ES-I3 (cell line): ENCODE results near the gene NHLRC3.
"Not testable (repeated sequence)": the region's sequence is repeated elsewhere in the genome, so short reads cannot be mapped to it uniquely, and the experiment has no call there.

Experiments
- H3K36me3 ChIP-seq: 2 replicates; pipeline ENCODE4 v1.6.1; 2013; ENCODE audit warnings: mild to moderate bottlenecking, low read length, control low read depth, moderate library complexity; ENCODE audit not compliant: insufficient read depth
- H3K4me1 ChIP-seq: 2 replicates; pipeline ENCODE4 v1.6.1; 2013; ENCODE audit warnings: mild to moderate bottlenecking, control low read depth, low read length; ENCODE audit not compliant: insufficient read depth
- H3K9ac ChIP-seq: 2 replicates; pipeline ENCODE4 v1.6.1; 2013; ENCODE audit warnings: low read depth, mild to moderate bottlenecking, low read length, moderate library complexity
- H3K9me3 ChIP-seq: 2 replicates; pipeline ENCODE4 v1.6.1; 2013; ENCODE audit warnings: mild to moderate bottlenecking, low read length, moderate library complexity; ENCODE audit not compliant: control insufficient read depth, insufficient read depth

Gene NHLRC3

DNA sequence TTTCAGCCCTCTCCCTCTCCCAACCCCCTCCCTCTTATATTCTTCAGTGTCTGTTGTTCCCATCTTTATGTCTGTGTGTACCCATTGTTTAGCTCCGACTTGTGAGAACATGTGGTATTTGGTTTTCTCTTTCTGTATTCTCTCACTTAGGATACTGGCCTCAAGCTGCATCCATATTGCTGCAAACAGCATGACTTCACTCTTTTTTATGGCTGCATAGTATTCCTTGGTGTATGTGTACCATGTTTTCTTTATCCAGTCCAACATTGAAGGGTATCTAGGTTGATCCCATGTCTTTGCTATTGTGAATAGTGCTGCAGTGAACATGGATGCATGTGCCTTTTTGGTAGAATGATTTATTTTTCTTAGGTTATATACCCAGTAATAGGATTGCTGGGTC is 17.8 kb downstream of the NHLRC3 start:
- Histone ChIP-seq H3K9me3 (no peaks in the 10 kb centered on the region), H3K9ac (no peak overlapping the region), H3K4me1 (no peaks in the 10 kb centered on the region), H3K36me3 (no peaks in the 10 kb centered on the region)

DNA sequence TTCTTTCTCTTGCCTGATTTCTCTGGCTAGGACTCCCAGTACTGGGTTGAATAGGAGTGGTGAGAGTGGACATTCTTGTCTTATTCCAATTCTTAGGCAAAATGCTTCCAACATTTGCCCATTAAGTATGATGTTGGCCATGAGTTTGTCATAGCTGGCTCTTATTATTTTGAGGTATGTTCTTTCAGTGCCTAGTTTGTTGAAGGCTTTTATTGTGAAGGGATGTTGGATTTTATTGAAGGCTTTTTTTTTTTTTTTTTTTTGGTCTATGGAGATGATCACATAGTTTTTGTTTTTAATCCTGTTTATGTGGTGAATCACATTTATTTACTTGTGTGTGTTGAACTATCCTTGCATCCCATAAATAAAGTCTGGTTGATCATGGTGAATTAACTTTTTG is 19.8 kb downstream of the NHLRC3 start:
- Histone ChIP-seq H3K4me1 (no peaks in the 10 kb centered on the region), H3K9me3 (no peaks in the 10 kb centered on the region), H3K9ac (no peak overlapping the region), H3K36me3 (no peaks in the 10 kb centered on the region; the same call in 1 of the 2 replicates)

DNA sequence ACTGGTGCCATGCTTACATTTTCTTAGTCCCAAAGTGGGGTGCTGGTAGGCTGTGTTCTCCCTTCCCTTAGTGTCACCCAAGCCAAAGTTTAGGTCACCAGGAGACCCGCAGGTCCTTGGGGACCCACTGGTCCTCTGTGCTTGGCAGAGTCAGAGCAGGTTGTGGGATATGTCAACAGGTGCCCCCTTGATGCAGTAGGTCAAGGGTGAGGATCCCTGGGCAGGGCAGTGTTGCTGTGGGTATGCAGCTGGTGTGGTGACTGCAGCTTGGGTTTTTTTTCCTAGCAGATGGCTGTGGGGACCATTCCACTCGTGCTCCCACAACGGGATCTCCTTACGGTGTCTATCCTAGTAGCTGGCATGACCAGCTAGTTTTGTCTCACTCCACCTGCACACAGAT is 23.7 kb downstream of the NHLRC3 start:
- H3K9me3 ChIP-seq: no peaks in the 10 kb centered on the region
- H3K9ac ChIP-seq: no peak overlapping the region
- no peaks in the 10 kb centered on the region for H3K4me1 ChIP-seq
- H3K36me3 ChIP-seq: no peaks in the 10 kb centered on the region; the same call in 1 of the 2 replicates

DNA sequence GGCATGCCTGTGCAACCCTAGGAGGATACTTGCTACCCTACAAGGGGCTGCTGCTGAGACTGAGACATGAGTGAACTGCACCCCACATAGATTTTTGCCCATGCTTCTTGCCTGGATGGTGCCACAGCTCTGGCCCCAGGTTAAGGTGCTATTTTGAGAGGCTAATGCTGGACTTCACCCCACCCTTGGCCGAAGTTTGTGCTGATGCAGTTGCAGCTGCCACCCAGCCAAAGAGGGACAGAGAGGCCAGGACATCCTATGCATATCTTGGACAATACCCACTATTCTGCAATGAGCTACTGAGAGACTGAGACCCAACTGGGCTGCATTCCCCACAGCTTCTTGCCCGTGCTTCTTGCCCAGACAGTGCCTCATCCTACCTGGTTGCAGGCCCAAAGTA is 34.6 kb downstream of the NHLRC3 start:
- Histone ChIP-seq H3K9me3 (no peaks in the 10 kb centered on the region), H3K9ac (no peak overlapping the region), H3K36me3 (no peaks in the 10 kb centered on the region), H3K4me1 (no peaks in the 10 kb centered on the region)

DNA sequence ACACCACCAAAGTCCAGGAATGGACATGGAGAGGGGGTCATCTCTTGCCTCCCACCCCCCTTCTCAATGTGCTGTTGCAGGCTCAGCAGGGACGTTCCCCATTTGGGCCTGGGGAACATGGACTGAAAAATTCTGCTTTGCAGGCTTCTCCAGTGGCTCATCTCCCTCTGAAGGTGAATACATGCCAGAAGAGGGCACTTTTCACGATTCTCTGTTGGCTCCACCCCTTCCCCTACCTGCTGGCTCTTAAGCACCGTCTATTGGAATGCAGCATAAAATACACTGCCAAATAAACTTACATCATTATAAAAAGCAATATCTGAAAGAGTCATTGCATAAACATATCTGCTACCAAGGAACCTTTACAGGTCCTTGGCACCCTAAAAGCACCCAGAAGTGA is 35.7 kb downstream of the NHLRC3 start:
- Histone ChIP-seq H3K4me1 (no peaks in the 10 kb centered on the region), H3K9me3 (no peaks in the 10 kb centered on the region), H3K9ac (no peak overlapping the region)

DNA sequence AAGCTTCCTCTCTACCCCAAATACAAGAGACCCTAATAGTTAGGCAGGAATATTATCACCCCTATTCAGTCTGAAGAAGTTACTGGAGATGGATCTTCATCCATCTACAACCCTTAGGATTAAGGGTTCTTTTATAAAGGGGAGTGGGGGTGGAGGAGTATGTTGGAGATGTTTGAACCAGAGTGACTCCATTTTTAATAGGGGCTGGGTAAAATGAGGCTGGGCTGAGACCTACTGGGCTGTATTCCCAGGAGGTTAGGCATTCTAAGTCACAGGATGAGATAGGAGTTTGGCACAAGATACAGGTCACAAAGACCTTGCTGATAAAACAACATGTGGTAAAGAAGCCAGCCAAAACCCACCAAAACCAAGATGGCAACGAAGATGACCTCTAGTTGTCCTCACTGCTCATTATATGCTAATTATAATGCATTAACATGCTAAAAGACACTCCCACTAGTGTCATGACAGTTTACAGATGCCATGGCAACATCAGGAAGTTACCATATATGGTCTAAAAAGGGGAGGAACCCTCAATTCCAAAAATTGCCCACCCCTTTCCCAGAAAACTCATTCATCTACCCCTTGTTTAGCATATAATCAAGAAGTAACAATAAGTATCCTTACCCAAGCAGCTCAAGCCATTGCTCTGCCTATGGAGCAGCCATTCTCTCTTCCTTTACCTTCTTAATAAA is 48.1 kb downstream of the NHLRC3 start:
- H3K9ac ChIP-seq, H3K9me3 ChIP-seq, H3K4me1 ChIP-seq, H3K36me3 ChIP-seq: not testable (repeated sequence)

More for the DNA sequence above, 35.7 kb downstream of the NHLRC3 start:
- no peaks in the 10 kb centered on the region for H3K36me3 ChIP-seq

DNA sequence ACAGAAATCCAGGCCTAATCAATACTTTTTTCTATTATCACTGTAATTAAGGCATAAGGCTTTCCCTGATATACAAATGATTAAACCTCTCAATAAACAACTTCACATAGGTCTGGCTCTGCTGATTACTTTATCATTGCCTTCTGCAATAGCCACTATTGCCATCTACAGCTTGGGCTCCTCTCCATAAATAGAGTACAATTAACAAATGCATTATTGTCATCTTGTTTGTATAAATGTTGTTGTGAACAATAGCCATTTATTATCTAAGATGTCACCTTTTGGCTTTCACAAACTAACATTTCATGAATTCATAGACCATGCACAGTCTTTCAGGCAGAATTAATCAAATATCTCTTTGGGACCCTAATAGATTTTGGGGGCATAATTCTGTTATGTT is 53.3 kb downstream of the NHLRC3 start:
- no peak overlapping the region for H3K9ac ChIP-seq
- H3K4me1 ChIP-seq: no peaks in the 10 kb centered on the region
- no peaks in the 10 kb centered on the region for H3K9me3 ChIP-seq
- H3K36me3 ChIP-seq: no peaks in the 10 kb centered on the region

DNA sequence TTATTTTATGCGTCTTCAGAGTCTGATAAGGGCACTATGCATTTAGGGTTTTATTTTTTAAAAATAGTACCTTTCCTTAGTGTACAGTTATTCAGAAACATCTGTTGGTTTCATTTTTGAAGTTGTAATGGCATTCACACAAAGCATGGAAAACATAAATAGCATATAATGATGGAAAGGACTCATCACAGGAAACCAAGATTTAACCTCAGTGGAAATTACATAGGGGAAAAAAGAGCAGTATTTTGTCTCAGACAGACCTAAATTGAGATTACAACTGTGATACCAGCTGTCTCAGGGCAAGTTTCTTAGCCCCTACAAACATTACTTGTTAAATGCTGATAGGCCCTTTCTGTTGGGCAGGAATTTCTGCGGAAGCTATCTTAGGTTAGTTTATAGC is 57.2 kb downstream of the NHLRC3 start:
- H3K9me3 ChIP-seq: no peaks in the 10 kb centered on the region
- no peaks in the 10 kb centered on the region for H3K36me3 ChIP-seq
- H3K4me1 ChIP-seq: no peaks in the 10 kb centered on the region
- no peak overlapping the region for H3K9ac ChIP-seq

DNA sequence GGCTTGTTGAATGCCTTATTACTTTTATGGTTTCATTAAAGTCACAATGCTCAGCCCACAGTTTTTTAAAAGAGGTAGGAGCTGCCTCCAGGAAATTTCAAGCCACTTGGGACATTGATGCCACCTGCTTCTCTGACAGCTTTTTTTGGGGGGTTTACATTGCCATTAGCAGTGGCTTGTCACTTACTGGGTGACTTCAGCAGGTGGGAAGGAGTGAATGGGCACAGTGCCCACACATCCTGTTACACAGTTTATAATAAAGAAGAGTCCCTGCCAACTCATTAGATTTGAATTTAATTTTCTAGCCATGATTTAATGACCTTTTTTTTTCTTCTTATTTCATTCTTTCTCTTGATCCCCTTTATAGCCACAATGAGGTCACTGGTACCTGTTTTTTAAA is 61.0 kb downstream of the NHLRC3 start:
- H3K4me1 ChIP-seq: no peaks in the 10 kb centered on the region
- H3K36me3 ChIP-seq: no peaks in the 10 kb centered on the region
- H3K9ac ChIP-seq: no peak overlapping the region
- no peaks in the 10 kb centered on the region for H3K9me3 ChIP-seq
